Posterior vena cava (tissue), 2 donors: ENCODE data around the gene AP1G1. TPM values are rescaled to one million over a fixed set of nuclear protein-coding genes. Genes with fewer than 3 reads are reported as not detected.
"Not testable (repeated sequence)": the region's sequence is repeated elsewhere in the genome, so short reads cannot be mapped to it uniquely, and the experiment has no call there.

Source experiments
- DNase-seq: peaks from one replicate; pipeline ENCODE4 v3.0.0-alpha.2; 2020; ENCODE audit warnings: low spot score
- intact Hi-C, 2 donors: fragments of 100-400 bp; cut with DNase I; formaldehyde crosslinking; loops; one replicate each; pipeline versions ENCODE4 v1.14.1 to v1.14.2; 2022 to 2023
- long read RNA-seq, 2 donors: library from polyadenylated mRNA; unstranded; transcript quantifications; one replicate each; pipeline ENCODE4 v2.0.0, GENCODE V29; 2020 to 2021
- total RNA-seq, 2 donors: library from RNA; stranded (reverse); fragmentation: NEBNext Ultra II Directional; extraction: Animal tissue kit (Norgen Biotek cat#: 25700); gene quantifications; one replicate each; pipeline ENCODE4 v1.2.1, GENCODE V29; 2021
- donor health status: DM: yes; HTN: yes; CAD: no.
- donor health status: DM: yes; HTN: yes; CAD: no.

Gene AP1G1
- total RNA-seq, result 10 to 100 TPM; 61.8 to 67.3 TPM
- long read RNA-seq, donor 1, full-length matches to known transcripts, result 1 of 8 reads
- long read RNA-seq, donor 1, partial matches to known transcripts, result 1 of 8 reads
- long read RNA-seq, donor 1, other reads (novel, unspliced or antisense), result 6 of 8 reads
- long read RNA-seq, donor 2, partial matches to known transcripts, result 4 of 6 reads
- long read RNA-seq, donor 2, other reads (novel, unspliced or antisense), result 2 of 6 reads

DNA sequence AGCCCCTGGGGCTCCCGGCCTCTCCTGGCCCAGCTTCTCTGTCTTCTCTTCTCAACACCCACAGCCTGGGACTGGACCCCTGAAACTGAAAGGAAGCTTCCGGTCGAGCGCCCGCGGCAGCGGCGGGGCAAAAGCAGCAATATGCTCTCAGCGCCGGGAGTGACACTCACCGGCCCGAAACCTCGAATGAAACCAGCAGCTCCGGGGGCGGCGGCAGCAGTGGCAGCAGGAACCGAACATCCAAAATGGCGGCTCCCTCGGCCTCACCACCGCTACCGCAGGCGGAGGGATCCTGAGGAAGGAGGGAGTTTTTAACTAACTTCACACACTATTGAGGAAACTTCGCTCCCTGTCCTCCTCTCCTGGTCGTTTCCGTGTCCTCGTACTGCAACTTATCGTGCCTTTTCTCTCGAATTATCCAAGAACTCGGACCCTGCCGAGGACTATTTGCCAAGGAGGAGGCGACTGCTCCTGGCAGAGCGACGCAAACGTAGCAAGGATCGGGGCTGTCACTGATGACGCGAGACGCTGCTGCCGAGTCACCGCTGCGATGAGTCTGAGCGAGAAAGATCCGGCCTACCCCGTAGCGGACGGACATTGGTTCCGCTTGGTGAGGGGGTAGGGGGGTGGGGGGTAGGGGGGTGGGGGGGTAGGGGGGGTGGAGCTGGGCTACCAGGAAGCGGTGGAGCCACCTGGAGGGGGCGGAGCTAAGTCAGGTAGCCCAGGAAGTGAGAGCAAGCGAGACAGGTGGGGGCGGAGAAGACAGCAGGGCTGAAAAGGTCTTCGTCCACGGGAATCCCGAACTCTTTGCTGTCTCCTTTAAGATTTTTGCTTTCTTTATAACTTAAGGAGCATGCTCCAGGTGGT lies at the start of gene AP1G1:
Gene AP1G1 (minus strand): TSS at position 242 of the 867 bp plus-strand sequence. CDS start 19,355 bp downstream, outside the sequence.
- intact Hi-C loops, result no loop called here
- peak; percentile 99 for DNase-seq

- DNase-seq, result no peak
- intact Hi-C loops, result no loop called here
These were observed 47.5 kb upstream of the AP1G1 start for GRCh38 chr16:71855937-71856662.

GRCh38 chr16:71854369-71854948 lies 45.8 kb upstream of the AP1G1 start:
- intact Hi-C loops, result no loop called here
- DNase-seq, result no peak

GRCh38 chr16:71853413-71853812 lies 44.8 kb upstream of the AP1G1 start:
- DNase-seq, result no peak
- intact Hi-C loops, result no loop called here

- intact Hi-C loops, result no loop called here
- DNase-seq, result no peak
These were observed 43.9 kb upstream of the AP1G1 start for GRCh38 chr16:71852561-71852960.

DNA sequence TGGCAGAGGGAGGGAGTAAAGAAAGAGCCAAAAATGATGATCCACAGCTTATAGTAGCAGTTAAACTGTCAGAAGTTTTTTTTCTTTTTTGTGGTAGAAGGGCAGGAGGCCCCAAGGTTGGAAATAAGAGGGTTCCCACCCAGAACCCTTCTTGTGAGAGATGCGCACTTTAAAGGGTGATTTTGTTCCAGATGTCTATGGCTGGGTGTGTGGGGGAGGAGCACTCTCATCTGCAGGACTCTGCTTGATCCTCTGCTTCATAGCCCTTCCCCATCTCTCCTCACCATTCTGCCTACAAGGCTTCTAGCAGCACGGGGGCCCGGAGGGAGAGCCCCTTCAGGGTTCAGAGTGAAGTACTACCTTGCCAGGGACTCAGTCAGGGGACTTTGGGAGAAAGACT lies 43.5 kb upstream of the AP1G1 start:
- no peak for DNase-seq
- intact Hi-C loops, result no loop called here

GRCh38 chr16:71851746-71852145 lies 43.1 kb upstream of the AP1G1 start:
- no peak for DNase-seq
- intact Hi-C loops, result no loop called here

GRCh38 chr16:71848622-71849021 lies 40.0 kb upstream of the AP1G1 start:
- intact Hi-C loops, result loop anchor here in 1 of 2 donors (5.0 kb wide), 1 partner anchor 36 kb away; no protein-coding TSS in a partner anchor
- no peak for DNase-seq

GRCh38 chr16:71847096-71847495 lies 38.5 kb upstream of the AP1G1 start:
- intact Hi-C loops, result loop anchor here in 1 of 2 donors (5.0 kb wide), 1 partner anchor 35 kb away; no protein-coding TSS in a partner anchor
- DNase-seq, result no peak

- DNase-seq, result no peak
- intact Hi-C loops, result loop anchor here in 1 of 2 donors (5.0 kb wide), 1 partner anchor 34 kb away; no protein-coding TSS in a partner anchor
These were observed 37.8 kb upstream of the AP1G1 start for GRCh38 chr16:71846431-71846830.

DNA sequence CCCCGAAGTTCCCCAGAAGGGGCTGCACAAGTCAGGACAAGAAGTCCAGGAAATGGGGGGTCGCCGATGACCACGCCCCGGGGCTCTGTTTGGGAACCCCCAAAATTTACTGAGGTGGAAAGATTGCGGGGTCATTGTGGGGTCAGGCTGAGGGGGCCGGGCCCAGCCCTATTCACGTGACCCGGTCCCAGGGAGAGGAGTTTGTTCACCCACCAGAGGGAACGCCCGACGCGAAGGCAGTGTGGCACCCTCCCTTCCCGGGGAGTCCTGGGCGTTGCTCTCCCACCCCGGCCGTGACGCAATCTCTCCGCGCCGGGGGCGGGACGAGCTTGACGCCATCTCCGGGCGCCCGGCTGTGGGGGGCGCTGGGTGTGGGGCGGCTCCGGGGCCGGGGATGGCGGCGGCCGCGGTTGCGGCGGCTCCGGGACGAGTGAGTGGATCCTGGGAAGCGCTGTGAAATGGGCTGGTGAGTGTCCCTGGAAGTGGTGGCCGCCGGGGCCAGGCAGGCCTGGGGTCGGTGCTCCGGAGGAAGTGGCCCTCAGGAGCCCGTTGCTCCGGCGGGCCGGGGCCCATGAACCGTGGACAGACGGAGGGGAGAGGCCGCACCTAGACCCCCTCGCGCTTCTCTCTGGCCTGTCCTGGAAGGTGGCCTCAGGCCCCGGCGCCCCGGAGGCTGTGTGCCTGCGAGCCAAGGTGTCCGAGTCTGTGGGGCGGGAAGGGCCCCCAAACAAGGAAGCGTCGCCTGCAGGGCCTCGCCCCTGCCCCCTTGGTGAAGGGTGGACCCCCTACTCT lies 37.2 kb upstream of the AP1G1 start, which contains the start of gene ATXN1L:
Gene ATXN1L (plus strand): TSS at position 338 of the 792 bp plus-strand sequence. CDS start 3,765 bp downstream, outside the sequence.
- DNase-seq, result peak; percentile 96
- intact Hi-C loops, result loop anchor here in 1 of 2 donors (5.0 kb wide), 1 partner anchor 34 kb away; no protein-coding TSS in a partner anchor

- no peak for DNase-seq
- intact Hi-C loops, result no loop called here
These were observed 34.9 kb upstream of the AP1G1 start for GRCh38 chr16:71843572-71843971.

- no peak for DNase-seq
- intact Hi-C loops, result no loop called here
These were observed 31.4 kb upstream of the AP1G1 start for GRCh38 chr16:71840052-71840451.

DNA sequence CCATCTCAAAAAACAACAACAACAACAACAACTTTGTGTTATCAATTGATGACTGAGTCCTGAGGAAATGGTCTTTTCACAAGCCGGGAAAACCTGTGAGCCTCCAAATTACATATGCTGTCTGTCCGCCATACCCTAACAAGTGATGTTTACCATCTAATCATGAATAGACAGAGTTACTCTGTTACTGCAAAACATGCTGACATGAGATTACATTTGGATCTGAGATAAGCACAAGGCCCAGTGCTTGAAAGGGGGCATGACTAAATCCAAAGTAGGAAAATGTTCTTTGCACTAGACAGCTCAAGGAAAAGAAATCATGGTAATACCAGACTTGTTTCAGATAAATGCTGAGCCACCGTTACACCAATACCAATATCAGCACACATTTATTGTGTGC lies 28.5 kb upstream of the AP1G1 start:
- intact Hi-C loops, result no loop called here
- no peak for DNase-seq

- intact Hi-C loops, result no loop called here
- DNase-seq, result no peak
These were observed 25.7 kb upstream of the AP1G1 start for GRCh38 chr16:71834291-71834690.

- intact Hi-C loops, DNase-seq: not testable (repeated sequence)
These were observed 23.5 kb upstream of the AP1G1 start for GRCh38 chr16:71832112-71832511.

DNA sequence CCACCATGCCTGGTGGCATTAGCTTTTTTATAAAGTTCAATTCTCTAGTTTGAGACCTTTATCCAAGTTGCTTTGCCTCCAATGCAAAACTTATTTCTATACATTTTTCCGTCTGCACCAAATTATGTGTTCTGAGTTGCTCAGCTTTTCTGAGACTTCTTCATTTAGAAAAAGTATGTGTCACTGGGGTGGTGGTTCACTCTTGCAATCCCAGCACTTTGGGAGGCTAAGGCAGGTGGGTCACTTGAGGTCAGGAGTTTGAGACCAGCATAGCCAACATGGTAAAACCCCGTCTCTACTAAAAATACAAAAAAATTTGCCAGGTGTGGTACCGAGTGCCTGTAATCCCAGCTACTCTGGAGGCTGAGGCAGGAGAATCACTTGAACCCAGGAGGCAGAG lies 23.1 kb upstream of the AP1G1 start:
- intact Hi-C loops, DNase-seq: not testable (repeated sequence)

DNA sequence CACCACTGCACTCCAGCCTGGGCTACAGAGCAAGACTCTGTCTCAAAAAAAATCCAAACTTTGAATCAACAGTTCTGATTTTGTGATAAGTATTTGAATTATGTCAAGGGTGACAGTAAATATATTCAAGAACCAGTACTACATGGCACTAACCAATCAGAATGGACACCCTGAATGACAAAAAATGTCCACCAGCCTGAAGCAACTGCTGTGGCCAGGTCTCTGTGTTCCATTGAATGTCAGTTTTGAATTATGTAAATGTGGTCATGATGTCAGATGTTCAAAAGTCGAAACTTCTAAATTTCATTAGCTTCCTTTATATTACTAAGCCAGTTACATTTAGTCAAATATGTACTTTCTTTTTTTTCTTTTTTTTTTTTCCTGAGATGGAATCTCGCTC lies 21.7 kb upstream of the AP1G1 start:
- intact Hi-C loops, result no loop called here
- no peak for DNase-seq
